Endothelial cell of umbilical vein (primary cell): ENCODE results near the gene ALDH1A3. TPM values are rescaled to one million over a fixed set of nuclear protein-coding genes. Genes with fewer than 3 reads are reported as not detected.

Experiments
- BruUV-seq: library from RNA; stranded (reverse); fragments of 400-500 nt; replicated peaks from 2 replicates; lab custom pipeline; 2021; lab: Mats Ljungman, UMichigan
- CTCF ChIA-PET: fragments of 300-600, 350-600 bp; sonication (Branson Sonifier 250); formaldehyde crosslinking; loops from one replicate; lab custom pipeline; 2021; ENCODE audit warnings: antibody characterized with exemption, inconsistent platforms; lab: Charles Lee
- POLR2A ChIA-PET: fragments of 300-600, 350-600 bp; sonication (Branson Sonifier 250); formaldehyde crosslinking; loops from one replicate; lab custom pipeline; 2021; ENCODE audit warnings: antibody characterized with exemption, inconsistent platforms; lab: Charles Lee
- DNase-seq: peaks from one replicate; pipeline ENCODE4 v3.0.0-alpha.2; 2011; ENCODE audit warnings: low read depth, low spot score
- FAIRE-seq: peaks from 2 replicates; lab custom pipeline; 2011; peaks lifted over from hg19 to GRCh38; lab: Jason Lieb, UNC
- H2AFZ ChIP-seq: 2 replicates; pipeline ENCODE4 v1.6.0; 2012; ENCODE audit warnings: low read depth, low read length, control low read depth, inconsistent platforms
- H3K27ac ChIP-seq: 2 replicates; pipeline ENCODE4 v1.5.1; 2011; ENCODE audit warnings: low read depth, mild to moderate bottlenecking, control low read depth, low read length, moderate library complexity; ENCODE audit not compliant: insufficient read depth
- H3K27me3 ChIP-seq, 2 experiments: 2 replicates each; pipeline versions ENCODE4 v1.6.0 to v1.6.1; 2011; ENCODE audit warnings: low read length in 2 of 2, mixed read lengths in 1 of 2; ENCODE audit not compliant: control insufficient read depth in 2 of 2, insufficient read depth in 2 of 2
- H3K36me3 ChIP-seq, 2 experiments: 2 replicates in 1 of 2; 3 replicates in 1 of 2; pipeline ENCODE4 v1.5.1; 2011; ENCODE audit warnings: low read length in 2 of 2, mild to moderate bottlenecking in 1 of 2, moderate library complexity in 1 of 2; ENCODE audit not compliant: control insufficient read depth in 2 of 2, insufficient read depth in 2 of 2; ENCODE audit errors: extremely low read depth in 1 of 2
- H3K4me1 ChIP-seq: 3 replicates; pipeline ENCODE4 v1.5.1; 2011; ENCODE audit warnings: mild to moderate bottlenecking, low read length; ENCODE audit not compliant: control insufficient read depth, insufficient read depth; ENCODE audit errors: extremely low read depth
- H3K4me2 ChIP-seq: 2 replicates; pipeline ENCODE4 v1.6.1; 2011; ENCODE audit warnings: low read length, control low read depth, mixed read lengths; ENCODE audit not compliant: insufficient read depth
- H3K4me3 ChIP-seq, 3 experiments: fragments of 200-600 bp in 1 of 3; sonication (generic), shearing (Covaris generic) in 1 of 3; replicated peaks in 1 of 3; 2 replicates each; pipeline ENCODE4 v1.5.1; 2011 to 2016; ENCODE audit warnings: control low read depth in 3 of 3, low read length in 3 of 3, mild to moderate bottlenecking in 2 of 3, inconsistent platforms in 1 of 3, low read depth in 1 of 3, moderate library complexity in 1 of 3; ENCODE audit not compliant: insufficient read depth in 1 of 3
- H3K79me2 ChIP-seq: 2 replicates; pipeline ENCODE4 v1.6.0; 2012; ENCODE audit warnings: low read length, inconsistent platforms; ENCODE audit not compliant: control insufficient read depth, insufficient read depth
- H3K9ac ChIP-seq: replicated peaks from 2 replicates; pipeline ENCODE3; 2011; ENCODE audit warnings: low read length, control low read depth; ENCODE audit not compliant: insufficient read depth; ENCODE audit errors: extremely low read depth
- H3K9me1 ChIP-seq: replicated peaks from 3 replicates; pipeline ENCODE4 v1.6.0; 2011; ENCODE audit warnings: mild to moderate bottlenecking, low read length; ENCODE audit not compliant: control insufficient read depth, insufficient read depth; ENCODE audit errors: extremely low read depth
- H3K9me3 ChIP-seq: replicated peaks from 2 replicates; pipeline ENCODE4 v1.5.1; 2012; ENCODE audit warnings: low read length, inconsistent platforms; ENCODE audit not compliant: control insufficient read depth, insufficient read depth
- H4K20me1 ChIP-seq: replicated peaks from 2 replicates; pipeline ENCODE3; 2011; ENCODE audit warnings: mild to moderate bottlenecking, low read length; ENCODE audit not compliant: control insufficient read depth, insufficient read depth; ENCODE audit errors: extremely low read depth
- EZH2 ChIP-seq: IDR thresholded peaks from 2 replicates; pipeline ENCODE4 v1.6.1; 2012; ENCODE audit warnings: borderline replicate concordance, low read depth, mild to moderate bottlenecking, moderate library complexity, low read length, inconsistent platforms; ENCODE audit not compliant: severe bottlenecking
- FOS ChIP-seq: IDR thresholded peaks from 2 replicates; pipeline ENCODE4 v1.6.1; 2011; ENCODE audit warnings: mild to moderate bottlenecking, low read length, moderate library complexity, borderline replicate concordance; ENCODE audit not compliant: insufficient read depth
- GATA2 ChIP-seq: IDR thresholded peaks from 2 replicates; pipeline ENCODE4 v1.7.0; 2011; ENCODE audit warnings: low read depth, mild to moderate bottlenecking, moderate library complexity, mixed read lengths, low read length; ENCODE audit not compliant: insufficient read length, insufficient read depth
- JUN ChIP-seq: IDR thresholded peaks from 2 replicates; pipeline ENCODE4 v1.6.1; 2011; ENCODE audit warnings: borderline replicate concordance, low read depth; ENCODE audit not compliant: insufficient read length, insufficient read depth
- MYC ChIP-seq: IDR thresholded peaks from one replicate; pipeline ENCODE4 v1.6.1; 2011; ENCODE audit warnings: mild to moderate bottlenecking, low read depth, low read length
- POLR2A ChIP-seq: IDR thresholded peaks from 2 replicates; pipeline ENCODE4 v1.6.1; 2012; ENCODE audit warnings: low read depth, mild to moderate bottlenecking, control low read depth, low read length
- POLR2AphosphoS5 ChIP-seq: IDR thresholded peaks from 2 replicates; pipeline ENCODE4 v1.6.1; 2012; ENCODE audit warnings: low read depth, mild to moderate bottlenecking, control low read depth, low read length, moderate library complexity; ENCODE audit not compliant: insufficient read depth
- dilution Hi-C: fragments of 300-500 bp; cut with MboI; formaldehyde crosslinking; loops from one replicate; pipeline ENCODE4 v1.15.0; 2019; ENCODE audit warnings: low sequenced_read_pairs; ENCODE audit not compliant: extremely low pct_ligation_motif_present
- intact Hi-C: fragments of 100-400 bp; cut with micrococcal nuclease; formaldehyde crosslinking; loops from one replicate; pipeline ENCODE4 v1.10.0; 2022
- polyA plus RNA-seq, 4 experiments: library from polyadenylated mRNA; depleted of rRNA in 3 of 4; stranded (reverse) in 3 of 4; unstranded in 1 of 4; fragments of >200 nt; gene quantifications; 2 replicates each; pipeline versions ENCODE4 v1.2.1 to v1.2.3, GENCODE V29; 2011 to 2012; ENCODE audit warnings: missing spikeins in 1 of 4
- total RNA-seq: library from RNA; stranded (reverse); gene quantifications from 2 replicates; pipeline ENCODE4 v1.2.3, GENCODE V29; 2021
- TF ChIP-seq, protein P1 (sequence below), 2 donors: IDR thresholded peaks; 1 replicate in 1 of 2; 2 replicates in 1 of 2; pipeline ENCODE4 v1.5.1; 2011; ENCODE audit warnings: low read length in 2 of 2, mild to moderate bottlenecking in 2 of 2, moderate library complexity in 2 of 2, control low read depth in 1 of 2, inconsistent platforms in 1 of 2, low read depth in 1 of 2; ENCODE audit not compliant: insufficient read depth in 1 of 2; ENCODE audit errors: extremely low read depth in 1 of 2
- TF ChIP-seq, protein P2 (sequence below): IDR thresholded peaks from 2 replicates; pipeline ENCODE4 v1.6.1; 2011; ENCODE audit not compliant: insufficient read depth, insufficient read length

ALDH1A3 gene
- total and polyA plus RNA-seq, 2 donors (not counting 3 experiments of a cell fraction or from before 2014, with no cell fraction given) = 2.8 to 5.8 TPM

DNA sequence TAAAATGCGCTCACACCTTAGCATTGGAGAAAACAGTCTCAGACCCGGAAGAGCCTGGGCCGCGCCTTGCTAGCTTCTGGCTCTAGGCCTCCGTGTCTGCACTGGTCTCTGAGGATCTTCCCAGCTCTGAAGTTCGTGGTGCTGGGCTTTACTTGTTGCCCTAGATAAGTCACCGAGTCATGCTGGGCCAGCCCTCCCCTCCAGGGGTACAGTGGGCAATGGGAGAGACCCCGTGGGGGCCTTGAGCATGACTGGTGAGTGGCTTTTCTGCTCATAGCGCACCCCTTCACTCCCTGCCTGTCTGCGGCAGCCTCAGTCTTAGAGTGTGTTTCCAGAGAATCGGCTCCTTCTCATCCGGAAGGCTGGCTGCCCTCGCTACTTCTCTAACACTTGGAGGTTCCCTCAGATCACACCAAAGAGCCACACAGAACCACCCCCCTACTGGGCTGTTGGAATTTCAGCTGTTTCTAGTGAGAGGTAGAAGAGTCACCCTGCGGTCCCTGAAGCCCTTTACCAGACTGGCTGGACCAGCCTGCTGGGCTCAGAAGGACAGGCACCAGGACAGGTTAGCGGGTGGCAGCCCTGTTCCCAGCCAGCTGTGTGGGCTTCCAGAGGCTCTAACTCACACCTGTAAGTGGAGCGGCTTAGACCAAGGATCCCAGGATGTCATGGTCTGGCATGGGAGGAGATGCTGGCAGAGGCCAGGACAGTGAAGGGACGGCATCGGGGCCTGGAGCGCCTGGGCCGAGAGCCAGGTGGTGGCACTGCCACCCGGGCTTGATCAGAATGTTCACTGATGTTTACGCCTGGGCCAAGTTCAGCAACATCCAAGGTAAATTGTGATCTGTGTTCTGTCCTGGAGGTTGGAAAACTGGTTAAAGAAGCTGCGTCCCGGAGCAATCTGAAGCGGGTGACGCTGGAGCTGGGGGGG is 17.9 kb downstream of the ALDH1A3 start:
- ChIA-PET CTCF (interaction anchor here (1.2 to 3.4 kb wide), 3 partner anchors 8 to 110 kb away, joined by 3 to 14 read pairs (median 7); no protein-coding TSS in a partner anchor), POLR2A (no interaction called here)
- no peaks in the 10 kb centered on the region for H4K20me1 ChIP-seq
- TF ChIP-seq, protein P1, sequence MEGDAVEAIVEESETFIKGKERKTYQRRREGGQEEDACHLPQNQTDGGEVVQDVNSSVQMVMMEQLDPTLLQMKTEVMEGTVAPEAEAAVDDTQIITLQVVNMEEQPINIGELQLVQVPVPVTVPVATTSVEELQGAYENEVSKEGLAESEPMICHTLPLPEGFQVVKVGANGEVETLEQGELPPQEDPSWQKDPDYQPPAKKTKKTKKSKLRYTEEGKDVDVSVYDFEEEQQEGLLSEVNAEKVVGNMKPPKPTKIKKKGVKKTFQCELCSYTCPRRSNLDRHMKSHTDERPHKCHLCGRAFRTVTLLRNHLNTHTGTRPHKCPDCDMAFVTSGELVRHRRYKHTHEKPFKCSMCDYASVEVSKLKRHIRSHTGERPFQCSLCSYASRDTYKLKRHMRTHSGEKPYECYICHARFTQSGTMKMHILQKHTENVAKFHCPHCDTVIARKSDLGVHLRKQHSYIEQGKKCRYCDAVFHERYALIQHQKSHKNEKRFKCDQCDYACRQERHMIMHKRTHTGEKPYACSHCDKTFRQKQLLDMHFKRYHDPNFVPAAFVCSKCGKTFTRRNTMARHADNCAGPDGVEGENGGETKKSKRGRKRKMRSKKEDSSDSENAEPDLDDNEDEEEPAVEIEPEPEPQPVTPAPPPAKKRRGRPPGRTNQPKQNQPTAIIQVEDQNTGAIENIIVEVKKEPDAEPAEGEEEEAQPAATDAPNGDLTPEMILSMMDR (IDR thresholded peaks at IDR 0.05; ENCODE audit: extremely low read depth in 1 of 2, insufficient read depth in 1 of 2, low read depth in 1 of 2, low read length in 2 of 2) = no peak
- TF ChIP-seq GATA2 (no peak), JUN (no peak), EZH2 (no peak), POLR2AphosphoS5 (no peak), FOS (no peak), POLR2A (no peak), MYC (no peak)
- TF ChIP-seq, protein P2, sequence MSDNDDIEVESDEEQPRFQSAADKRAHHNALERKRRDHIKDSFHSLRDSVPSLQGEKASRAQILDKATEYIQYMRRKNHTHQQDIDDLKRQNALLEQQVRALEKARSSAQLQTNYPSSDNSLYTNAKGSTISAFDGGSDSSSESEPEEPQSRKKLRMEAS = no peak
- no peaks in the 10 kb centered on the region for H3K9me1 ChIP-seq
- H3K27me3 ChIP-seq = no peaks in the 10 kb centered on the region
- no TSS peak for BruUV-seq
- H3K9me3 ChIP-seq = no peaks in the 10 kb centered on the region
- H2AFZ ChIP-seq = no peak overlapping the region
- dilution Hi-C loops (no loop called here), intact Hi-C loops (no loop called here)
- DNase-seq = no peak
- H3K27ac ChIP-seq = no peak overlapping the region
- peaks cover 23% of the 10 kb centered on the region for H3K4me1 ChIP-seq
- H3K4me2 ChIP-seq = no peak overlapping the region
- H3K79me2 ChIP-seq = no peaks in the 10 kb centered on the region
- H3K36me3 ChIP-seq = no peaks in the 10 kb centered on the region
- no peak overlapping the region for H3K9ac ChIP-seq
- H3K4me3 ChIP-seq = no peak overlapping the region
- FAIRE-seq = no peak
